NCI-H69 (cell line): Measurements from ENCODE around the gene GDF7.

Experiments used
- DNase-seq: peaks from one replicate; lab custom pipeline; 2025; lab: John Stamatoyannopoulos, UW

The GDF7 gene

DNA sequence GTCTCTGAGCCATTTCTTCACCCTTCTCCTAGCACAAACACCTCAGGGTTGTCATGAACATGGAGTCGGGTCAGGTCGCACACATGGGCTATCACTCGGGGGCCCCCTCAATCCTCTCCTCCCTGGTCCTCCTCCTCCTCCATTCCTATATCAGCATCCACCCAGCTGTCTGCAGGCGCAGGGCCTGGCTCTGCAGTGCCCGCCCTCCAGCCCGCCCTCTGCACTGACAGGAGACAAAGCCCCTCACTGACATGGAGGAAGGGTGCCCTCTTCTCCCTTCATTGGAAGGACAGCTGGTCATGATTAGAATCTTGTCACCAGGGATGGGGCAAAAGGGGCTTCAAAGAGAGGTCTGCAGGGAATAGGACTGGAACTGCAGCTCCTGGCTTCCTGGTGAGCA, 37.8 kb upstream of the GDF7 start:
- no peak for DNase-seq

DNA sequence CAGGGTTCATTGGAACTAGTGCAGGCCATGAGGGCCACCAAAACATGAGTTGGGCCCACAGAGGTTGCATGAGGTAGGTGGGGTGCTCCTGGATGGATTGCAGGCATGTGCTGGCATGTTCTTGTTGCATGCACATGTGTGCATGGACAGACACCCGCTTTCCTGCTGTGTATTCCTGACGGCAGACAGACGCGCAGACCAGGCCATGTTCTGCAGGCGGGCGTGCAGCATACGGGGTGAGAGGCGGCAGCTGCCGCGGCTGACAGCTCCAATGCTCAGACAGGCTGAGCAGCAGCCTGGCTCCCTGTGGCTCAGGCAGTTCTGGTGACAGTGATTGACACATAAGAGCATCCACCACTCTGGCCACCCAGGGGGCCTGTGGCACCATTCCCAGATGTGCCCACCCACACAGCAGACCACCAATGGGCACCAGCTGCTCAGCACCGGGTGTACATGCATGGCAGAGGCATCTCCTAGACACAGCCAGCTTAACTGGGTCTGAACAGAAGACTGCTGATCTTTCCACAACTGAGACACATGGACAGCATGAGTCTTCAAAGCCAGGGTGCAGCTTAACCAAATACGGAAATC, 37.3 kb upstream of the GDF7 start:
- no peak for DNase-seq

DNA sequence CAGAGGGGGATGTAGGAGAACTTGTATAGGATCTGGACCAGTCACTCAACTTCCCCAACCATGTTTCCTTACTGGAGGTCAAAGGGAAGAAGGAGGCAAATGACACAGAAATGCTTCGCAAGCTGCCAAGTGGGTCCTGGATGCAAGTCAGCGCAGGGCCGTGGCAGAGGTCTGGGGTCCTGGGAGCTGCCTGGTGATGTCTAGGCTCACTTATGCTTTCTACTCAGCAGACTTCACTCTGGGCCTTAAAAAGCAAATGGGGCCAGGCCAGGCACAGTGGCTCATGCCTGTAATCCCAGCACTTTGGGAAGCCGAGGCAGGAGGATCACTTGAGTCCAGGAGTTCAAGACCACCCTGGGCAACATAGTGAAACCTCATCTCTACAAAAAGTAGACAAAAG, 36.0 kb upstream of the GDF7 start:
- DNase-seq = no peak

DNA sequence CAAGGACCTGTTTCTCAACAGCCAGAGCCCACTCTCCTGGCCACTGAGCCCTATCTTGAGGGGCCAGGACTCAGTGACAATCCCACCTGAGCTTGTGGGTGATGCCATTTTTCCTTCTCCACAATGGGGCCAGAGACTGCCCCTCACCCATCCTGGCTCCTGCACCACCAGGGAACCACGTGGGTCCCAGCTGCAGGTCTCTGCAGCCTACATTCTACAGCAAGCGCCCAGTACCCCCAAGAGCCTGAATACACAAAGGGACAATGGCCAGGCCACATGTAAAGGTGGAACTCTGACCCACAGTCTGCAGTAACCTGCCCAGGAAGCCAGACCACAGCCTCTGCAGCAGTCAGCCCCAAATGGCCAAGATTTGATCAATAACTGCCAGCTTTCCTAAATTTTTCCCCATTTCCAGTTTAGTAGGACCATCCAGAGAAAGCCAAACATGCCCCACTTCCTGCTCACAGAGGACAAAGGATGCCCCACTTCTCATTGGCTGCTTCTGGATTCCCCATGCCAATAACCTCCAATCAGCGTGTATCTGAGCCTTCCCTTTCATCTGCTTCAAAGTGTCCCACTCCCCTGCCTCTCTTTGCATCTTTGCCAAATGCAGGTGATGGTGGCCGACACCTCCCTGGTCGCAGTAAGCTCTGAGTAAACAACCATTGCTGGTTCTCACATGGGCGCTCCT, 35.2 kb upstream of the GDF7 start:
- no peak for DNase-seq

DNA sequence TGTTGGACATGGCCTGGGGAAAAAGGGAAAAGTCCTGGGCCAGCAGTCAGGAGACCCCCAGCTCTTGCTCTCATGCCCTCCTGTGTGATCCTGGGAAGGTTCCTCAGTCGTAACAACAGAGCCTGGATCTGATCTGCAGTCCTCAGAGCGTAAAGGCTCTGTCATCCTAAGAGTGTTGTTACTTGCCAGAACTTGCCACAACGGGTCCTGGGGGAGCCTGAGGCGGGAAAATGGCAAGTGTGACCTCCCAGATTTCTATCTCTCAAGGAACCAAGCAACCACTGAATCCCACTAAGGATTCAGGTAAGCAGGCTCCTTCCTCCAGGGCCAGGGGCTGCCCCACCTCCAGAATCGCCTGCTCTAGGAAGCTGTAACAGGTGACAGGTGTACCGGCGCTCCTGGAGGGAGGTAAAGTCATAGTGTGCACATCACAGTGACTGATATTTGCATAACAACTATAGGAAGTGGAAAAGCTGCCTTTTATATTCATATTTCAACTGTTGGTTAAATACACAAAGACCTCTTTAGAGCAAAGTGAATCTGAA, 34.4 kb upstream of the GDF7 start:
- DNase-seq = no peak

DNA sequence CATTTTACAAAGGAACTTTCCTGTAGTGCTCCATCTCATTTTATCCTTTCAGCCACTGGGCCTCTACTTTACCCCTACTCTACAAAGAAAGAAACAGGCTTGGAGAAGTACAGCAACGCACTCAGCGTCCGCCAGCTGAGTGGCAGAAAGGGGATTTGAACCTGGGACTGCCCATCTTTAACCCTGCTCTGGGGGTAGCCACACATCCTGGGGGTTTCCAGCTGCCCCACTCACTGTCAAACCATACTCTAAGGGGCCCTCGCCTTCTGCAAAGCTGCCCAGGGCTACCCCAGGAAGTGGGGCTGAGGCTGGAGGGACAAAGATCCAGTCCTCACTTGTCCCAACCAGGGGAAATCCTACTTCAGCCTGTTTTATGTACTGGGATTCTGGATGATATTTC, 33.9 kb upstream of the GDF7 start:
- no peak for DNase-seq

DNA sequence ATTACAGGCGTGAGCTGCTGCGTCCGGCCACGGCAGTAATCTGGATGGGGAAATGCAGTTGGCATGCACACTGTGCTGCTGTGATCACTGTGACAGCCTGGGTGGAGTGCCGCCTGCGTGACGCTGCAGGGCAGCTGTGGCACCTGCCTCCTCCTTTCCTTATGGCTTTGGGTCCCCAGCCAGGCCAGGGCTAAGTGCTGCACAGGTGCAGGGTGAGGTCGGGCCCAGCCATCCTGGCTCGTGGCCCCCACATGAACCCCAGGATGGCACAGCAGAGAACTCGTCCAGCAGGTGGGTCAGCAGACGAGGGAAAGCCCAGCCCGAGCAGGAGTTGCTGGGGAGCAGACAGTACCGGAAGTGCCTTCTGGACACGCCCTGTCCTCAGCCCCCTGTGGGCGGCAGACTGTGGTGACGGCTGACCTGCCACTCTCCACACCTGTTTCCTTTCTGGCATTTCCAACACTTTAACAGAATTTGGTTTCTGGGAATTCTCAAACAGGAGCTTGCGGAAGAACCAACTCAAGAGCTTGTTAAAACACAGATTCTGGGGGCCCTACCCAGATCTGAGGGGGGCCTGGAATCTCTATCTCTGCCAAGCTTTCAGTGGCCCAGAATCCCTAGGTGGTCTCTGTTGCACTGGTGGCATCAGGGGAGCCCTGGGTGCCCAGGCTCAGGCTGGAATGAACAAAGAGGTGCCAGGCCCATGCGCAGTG, 33.0 kb upstream of the GDF7 start:
- DNase-seq = peak; percentile 65

DNA sequence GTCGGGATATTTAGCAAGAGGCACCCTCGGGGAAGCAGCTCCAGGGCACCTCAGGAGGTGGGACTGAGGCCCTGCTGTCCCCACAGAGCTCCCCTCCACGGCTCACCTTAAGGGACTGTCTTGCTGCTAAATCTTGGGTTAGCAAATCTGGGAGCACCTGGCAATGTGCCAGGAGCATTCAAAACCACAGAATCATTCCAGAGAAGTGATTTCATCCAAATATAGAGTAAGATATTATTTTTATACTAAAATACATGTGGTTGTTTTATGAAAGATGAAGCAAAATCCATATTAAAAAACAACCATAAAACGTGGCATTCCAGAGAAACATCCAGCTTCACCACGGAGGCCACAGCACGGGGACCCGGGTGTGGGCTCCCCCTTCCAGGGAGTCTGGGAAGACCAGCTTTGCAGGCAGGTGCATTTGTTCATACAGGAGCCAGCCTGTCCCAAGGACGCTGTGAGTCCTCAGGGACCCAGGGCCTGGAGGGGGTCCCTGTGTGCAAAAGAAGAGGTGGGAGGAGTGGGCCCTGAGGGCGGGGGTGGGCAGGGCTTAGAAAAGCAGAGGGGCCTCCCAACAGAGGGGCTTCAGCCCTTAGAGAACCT, 32.3 kb upstream of the GDF7 start:
- DNase-seq = peak; percentile 10

DNA sequence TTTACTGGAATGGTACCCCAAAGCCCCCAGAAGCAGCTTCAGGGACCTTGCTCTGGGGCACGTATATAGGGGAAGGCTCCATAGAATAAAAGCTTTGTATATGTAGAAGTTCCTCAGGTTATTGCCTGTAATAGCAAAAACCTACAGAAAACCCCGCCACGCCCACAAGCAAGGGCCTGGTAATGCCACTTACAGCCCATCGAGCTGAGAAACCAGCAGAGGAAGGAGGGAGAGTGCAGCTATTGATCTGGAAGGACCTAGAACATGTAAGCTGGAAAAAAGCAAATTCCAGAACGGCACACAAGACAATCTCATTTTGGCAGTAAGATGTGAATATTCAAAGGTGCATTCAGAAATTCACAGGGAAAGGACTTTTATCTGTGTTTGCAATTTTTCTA, 31.8 kb upstream of the GDF7 start:
- peak; percentile 3 for DNase-seq

DNA sequence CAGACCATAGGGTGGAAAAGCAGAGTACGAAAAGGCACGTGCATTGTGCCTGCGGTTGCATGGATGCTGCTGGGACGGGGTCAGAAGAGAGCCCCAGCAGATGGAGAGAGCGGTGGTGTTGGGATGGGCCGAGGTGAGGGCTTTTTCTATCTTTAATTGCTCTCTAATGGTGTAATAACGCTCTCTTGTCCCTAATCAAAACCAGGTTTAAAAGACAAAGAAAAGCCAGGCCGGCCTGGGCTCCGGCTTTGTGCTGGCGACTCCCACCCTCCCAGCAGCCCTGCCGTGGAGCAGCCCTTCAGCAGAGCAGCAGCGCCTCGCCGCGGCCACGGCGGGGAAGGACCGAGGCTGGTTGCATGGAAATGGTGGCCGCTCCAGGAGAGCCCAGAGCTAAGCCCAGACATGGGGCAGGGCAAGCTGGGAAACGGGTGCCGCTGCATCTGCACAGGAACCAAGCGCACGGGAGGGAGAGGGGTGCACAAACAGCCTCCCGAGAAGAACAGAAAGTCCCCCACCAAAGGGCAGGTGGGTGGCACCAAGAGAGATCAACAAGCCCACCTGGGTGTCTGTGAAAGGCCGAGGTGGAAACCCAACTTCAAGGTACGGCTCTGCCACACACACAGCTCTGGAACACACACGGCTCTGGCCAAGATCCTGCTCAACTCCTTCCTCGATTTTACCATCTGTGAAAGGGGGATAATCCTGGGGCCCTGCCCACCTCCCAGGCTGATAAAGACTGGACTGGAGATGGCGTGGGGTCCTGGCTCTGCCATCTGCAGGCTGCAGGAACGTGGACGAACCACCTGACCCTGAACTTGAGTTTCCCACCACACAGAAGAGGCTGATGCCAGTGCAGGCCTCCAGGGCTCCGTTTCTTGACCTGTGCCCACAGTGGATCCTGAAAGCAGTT, 31.0 kb upstream of the GDF7 start:
- DNase-seq = peak; percentile 75

DNA sequence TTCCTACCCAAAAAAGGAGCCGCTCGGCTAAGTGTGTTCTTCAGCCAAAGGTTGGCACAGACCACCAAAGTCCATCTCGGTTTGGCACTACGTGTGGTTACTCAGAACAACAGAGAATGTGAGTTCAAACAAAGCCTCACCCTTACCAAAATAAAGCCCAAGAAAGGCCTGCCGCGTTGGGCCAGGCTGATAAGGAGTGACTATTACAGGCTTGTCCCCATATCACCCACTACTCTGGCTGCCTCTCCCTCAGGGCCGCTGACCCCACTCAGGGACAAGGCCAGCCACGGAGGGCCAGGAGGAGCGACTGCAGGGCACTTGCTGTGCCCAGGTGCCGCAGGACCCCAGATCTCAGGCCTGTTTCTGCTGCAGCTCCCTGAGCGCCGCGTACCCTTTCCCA, 29.8 kb upstream of the GDF7 start:
- DNase-seq = no peak

DNA sequence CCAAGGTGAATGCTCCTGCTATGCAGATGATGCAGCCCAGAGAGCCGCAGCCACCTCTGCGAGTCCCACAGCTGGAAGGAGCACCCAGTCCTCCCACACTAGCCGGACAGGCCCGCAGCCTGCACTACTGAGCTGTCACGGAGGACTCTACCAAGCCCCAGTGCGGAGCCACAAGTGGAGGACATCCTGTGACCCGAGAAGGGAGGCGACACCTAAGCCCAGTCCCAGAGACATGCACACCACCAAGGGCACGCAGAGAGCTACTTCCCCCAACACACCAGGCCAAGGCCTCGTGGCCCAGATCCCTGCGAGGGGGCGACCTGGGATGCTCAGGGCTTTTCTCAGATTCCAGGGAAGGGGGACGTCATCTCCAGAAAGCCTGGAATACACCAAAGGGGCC, 28.9 kb upstream of the GDF7 start:
- no peak for DNase-seq

DNA sequence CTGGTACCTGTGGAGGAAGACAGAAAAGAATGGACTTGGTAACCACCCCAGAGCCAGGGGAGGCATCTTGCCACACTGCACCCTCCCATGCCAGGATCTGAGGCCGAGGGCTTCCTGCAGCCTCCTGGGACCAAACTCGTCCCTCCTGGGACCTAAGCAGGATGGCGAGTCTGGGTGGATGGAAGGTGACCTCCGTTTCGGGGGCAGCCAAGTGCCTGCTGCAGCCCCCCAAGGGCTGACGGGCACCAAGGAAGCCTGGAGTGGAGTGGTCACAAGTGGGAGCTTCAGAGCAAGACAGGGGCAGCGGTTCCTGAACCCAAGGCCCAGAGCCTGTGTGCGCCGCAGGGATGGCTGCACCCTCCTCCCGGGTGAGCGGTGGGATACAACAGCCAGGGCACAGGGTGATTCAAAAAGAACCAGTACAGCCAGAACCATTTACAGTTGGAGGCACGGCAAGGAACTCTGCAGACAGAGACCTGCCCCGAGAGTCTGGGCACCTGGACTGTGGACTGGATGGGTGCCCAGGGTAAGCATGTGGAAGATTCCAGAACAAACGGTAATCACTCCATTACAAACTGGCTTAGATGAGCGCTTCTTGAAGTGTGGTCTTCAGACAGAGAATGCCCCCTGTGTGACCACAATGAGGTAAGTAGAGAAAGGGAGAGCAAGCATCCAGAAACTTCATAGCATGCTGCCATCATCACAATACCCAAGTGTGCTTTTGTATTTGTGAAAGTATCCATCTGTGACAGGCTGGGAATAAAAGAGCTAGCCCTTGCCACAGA, 28.1 kb upstream of the GDF7 start:
- no peak for DNase-seq

DNA sequence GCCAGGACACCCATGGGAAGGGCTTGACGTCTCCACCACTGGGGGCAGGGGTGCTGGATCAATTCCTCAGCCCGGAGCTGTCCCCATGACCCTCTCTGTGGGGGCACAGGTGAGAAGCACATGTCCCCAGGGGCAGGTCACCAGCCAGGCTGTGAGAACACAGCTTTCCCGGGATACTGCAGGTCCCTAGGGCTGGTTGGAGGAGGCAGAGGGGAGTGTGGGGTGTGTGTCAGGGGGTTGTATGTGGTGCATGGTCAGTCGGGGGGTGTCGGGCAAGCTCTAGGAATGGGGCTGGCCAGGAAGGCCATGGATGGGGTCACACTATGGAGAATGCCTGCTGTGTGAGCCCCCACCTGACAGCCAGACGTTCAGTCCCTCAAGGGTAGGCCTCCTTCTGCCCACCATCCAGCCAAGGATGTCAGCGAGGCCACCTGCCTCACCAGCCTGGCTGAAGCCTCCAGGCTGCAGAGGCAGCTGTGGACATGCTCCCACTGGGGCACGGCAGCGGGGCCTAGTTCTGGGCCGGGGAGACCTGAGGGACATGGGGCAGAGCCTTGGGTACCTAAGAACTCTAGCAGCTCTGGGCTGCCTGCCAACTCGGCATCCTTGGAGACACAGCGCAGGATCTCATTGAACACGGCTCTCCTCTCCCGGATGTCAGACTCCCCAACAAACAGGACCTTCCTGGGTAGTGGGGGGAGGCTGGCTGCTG, 26.4 kb upstream of the GDF7 start:
- no peak for DNase-seq

DNA sequence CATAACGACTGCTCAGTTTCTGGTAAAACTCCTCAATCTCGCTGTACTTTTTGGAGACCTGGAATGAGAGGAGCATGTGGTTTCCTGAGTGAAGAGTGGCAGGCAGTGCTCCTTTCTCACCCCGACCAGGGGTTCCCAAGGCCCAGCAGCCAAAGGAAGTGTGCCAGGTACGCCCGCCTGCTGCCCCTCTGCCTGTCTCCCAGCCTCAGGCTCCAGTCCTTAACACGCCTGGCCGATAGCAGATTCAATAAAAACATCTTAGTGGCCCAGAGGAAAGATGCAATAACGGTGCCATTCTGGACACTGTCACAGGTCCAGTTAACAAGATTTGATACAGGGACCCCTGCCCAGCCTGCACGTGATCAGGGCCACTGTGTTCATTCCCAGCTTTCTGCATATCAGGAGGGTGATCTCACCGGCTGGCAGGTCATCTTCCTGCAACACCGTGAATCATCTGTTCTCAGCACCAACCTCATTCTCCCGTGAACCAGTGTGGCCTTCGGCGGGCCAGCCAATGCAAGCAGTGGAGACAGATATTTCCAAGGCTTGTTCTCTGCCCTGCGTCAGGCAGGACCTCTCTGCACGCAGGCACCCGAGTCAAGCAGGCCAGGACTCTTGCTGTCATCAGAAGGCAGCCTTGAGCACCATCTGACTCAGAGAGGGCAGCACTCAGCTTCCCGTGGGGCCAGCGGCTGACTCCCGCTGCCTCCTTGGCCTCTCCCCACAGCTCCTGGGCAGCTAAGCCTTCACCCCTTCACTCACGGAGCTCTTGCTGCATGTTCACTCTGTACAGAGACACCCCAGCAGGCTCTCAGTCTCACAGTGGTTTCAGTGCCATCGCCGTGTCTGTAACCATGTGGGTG, 25.6 kb upstream of the GDF7 start:
- no peak for DNase-seq

DNA sequence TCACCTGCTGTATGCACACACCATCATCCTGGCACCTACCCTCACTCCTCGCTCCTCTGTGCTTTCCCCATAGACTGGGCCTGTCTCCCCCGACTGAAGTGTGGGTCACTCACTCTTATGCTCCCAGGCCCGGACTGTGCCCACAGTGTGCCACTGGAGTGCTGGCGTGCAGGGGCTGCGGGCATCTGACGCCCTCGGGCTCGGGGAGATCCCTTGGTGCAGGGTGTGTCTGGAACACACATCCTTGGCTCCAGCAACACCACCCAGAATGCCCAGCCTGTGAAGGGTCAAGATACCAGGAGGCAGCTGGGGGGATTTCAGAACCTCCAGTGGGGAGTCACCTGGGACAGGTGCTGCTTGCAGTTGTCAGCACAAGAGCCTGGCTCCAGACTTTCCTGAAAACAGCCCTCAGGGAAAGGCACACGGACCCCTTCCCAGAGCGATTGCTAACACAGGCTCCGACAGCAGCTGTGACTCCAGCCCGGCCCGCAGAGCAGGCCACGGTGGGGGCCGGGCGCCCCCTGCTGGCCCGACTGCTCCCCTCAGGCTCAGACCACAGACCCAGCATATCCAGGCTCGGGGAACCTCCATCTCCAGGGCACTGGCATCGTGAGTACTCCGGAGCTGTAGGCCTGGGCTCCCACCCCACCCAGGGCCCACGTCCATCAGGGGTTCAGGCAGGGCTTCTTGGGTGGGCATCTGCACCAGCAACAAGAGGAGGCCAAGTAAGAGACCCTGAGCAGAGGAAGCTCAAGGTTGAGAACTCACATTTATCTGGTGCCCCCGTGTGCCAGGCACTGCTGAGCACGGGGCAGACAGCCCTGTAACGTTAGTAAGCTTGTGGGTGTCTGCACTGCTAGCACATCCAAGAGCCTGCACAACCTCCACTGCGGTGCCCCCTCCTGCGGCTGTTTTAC, 24.6 kb upstream of the GDF7 start:
- peak; percentile 51 for DNase-seq

DNA sequence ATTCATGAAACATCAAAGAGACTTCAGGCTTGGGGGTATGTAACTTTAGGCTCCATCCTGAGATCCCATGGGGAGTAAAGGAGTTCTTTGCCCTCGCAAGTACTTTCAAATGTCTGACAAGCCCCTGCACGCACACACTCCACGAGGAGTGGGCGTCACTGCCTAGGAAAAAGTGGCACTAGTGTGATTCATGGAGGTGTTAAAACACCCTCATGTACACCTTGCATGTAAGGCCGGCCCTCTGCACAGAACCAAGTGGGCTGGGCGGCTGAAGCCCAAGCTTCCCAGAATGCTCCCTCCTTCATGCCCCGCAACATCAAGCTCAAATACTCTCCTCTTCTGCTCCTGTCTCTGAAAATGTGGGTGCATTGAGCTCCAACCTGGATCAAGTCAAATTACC, 23.9 kb upstream of the GDF7 start:
- no peak for DNase-seq

DNA sequence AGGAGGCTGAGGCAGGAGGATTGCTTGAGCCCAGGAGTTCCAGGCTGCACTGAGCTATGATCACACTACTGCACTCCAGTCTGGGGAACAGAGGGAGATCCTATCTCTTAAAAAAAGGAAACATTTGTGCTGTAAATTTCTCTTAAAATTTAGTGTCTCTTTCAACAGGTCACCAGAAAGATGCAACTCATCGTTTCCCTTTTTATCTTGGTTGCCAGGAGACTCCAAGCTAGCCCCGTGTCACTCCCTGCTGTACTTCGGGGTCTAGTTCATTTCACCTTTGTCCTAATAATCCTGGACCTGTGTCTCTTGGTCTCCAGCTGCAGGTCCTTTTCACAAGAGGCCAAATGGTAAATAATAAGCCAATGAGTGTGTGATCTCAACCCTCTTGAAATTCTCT, 23.1 kb upstream of the GDF7 start:
- DNase-seq = no peak
